ENCODE data around the gene IGFBP6. TPM values are rescaled to one million over a fixed set of nuclear protein-coding genes. Genes with fewer than 3 reads are reported as not detected.

The IGFBP6 gene, protein sequence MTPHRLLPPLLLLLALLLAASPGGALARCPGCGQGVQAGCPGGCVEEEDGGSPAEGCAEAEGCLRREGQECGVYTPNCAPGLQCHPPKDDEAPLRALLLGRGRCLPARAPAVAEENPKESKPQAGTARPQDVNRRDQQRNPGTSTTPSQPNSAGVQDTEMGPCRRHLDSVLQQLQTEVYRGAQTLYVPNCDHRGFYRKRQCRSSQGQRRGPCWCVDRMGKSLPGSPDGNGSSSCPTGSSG
- total RNA-seq (2014; rRNA removed; shearing (Covaris generic)): 58.0 and 64.5 TPM in 2 replicates

DNA sequence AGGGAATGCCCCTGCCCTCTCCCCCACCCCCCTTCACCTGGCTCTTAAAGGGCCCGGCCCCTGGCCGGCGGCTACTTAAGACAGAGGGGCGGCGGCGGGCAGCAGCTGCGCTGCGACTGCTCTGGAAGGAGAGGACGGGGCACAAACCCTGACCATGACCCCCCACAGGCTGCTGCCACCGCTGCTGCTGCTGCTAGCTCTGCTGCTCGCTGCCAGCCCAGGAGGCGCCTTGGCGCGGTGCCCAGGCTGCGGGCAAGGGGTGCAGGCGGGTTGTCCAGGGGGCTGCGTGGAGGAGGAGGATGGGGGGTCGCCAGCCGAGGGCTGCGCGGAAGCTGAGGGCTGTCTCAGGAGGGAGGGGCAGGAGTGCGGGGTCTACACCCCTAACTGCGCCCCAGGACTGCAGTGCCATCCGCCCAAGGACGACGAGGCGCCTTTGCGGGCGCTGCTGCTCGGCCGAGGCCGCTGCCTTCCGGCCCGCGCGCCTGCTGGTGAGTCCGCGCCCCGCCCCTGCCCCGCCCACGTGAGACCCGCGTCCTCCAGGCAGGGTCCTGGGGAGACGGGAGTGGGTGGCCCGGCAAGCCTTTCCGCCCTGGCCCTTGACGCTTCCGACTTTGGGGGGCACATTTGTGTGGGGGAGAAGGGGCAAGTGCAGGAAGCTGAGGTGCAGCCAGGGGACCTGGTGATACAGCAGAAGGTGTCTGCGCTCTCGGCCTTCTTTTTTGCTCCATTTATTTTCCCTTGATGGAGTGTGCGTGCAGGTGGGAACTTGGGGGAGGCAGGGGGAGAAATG, at the start of gene IGFBP6:
TSS of gene IGFBP6 (plus strand) at position 104 of the 790 bp plus-strand sequence. CDS start at position 155, 51 bp downstream.
- H3K27me3 ChIP-seq (replicated peaks): no peaks in the 10 kb centered on the region
- H3K27ac ChIP-seq: peak within 1 kb of the TSS; percentile 83
- peak within 1 kb of the TSS; percentile 52 for H3K4me3 ChIP-seq
- no peaks in the 10 kb centered on the region for H3K36me3 ChIP-seq
- DNase-seq (ENCODE audit: low read depth in 1 of 2, low spot score in 2 of 2): peak; percentile 67 to 72
- H3K4me1 ChIP-seq (replicated peaks): peaks cover 35% of the 10 kb centered on the region
- H3K9me3 ChIP-seq (replicated peaks): no peaks in the 10 kb centered on the region

DNA sequence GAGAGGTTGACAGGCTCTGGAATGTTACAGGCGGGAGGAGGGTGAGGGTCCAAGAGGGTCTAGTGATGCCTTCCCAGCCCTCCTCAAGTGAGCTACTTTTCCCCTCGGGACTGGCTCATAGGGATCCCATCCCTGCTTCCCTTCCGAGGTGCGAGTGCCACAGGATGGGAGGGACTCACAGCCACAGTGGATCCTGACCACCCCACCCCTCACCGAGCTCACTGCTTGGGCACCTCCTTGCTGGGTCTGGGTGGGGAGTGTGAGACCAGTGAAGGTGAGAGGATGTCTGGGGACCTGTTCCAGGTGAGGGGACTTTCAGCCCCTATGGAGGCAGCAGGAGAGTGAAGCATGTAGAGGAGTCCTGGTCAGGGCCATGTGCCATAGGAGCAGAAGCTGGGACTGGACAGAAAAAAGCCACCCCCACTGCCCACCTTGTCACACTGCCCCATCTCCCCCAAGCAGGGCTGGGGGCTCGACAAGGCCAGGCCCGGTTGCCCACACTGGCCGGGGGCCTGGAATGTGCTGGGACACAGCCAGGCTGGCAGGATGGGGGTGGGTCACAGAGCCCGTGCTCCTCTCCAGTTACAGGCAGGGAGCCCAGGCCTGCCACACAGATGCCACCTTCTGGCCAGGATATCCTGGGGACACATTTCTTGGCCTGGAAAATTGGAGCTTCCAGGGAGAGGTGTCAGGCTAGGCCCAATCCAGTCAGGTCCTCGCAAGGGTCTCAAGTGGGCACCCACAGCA, 49.3 kb upstream of the IGFBP6 start:
- peak in 1 of 2 experiments; percentile 62 for DNase-seq (ENCODE audit: low read depth in 1 of 2, low spot score in 2 of 2)
- no peaks in the 10 kb centered on the region for H3K27me3 ChIP-seq (replicated peaks)
- H3K27ac ChIP-seq: peak overlapping the region; percentile 90
- peak overlapping the region; percentile 47 for H3K4me3 ChIP-seq
- peaks cover 73% of the 10 kb centered on the region for H3K4me1 ChIP-seq (replicated peaks)
- H3K9me3 ChIP-seq (replicated peaks): no peaks in the 10 kb centered on the region
- peaks cover 5% of the 10 kb centered on the region for H3K36me3 ChIP-seq

DNA sequence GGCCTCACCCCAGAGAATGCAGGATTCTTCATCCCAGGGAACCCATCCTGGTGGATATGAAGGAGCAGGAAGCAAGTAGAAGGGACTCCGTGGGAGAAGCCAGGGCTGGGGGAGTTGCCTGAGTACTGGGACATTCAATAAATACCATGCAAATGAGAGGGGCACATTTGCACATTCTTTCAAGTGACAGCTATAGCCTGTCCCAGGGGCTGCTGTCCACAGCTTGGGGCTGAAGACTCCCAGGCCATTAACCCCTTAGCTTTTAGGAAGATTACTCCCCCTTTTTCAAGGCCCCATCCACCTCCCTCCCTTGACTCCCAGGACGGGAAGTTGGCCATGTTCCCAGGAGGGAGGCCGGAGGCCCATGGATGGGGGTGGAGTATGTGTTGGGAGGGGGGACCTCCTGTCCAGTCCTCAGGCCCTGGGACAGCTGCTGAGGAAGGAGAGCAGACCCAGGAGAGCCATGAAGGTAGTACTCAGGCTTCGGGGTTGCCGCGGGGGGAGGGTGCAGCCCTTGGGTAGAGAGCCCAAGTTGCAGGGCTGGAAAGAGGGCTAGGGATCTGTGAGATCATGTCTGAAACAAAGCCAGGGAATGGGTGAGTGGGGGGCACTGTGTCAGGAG, 48.6 kb upstream of the IGFBP6 start:
- H3K36me3 ChIP-seq: no peaks in the 10 kb centered on the region
- no peaks in the 10 kb centered on the region for H3K9me3 ChIP-seq (replicated peaks)
- peaks cover 73% of the 10 kb centered on the region for H3K4me1 ChIP-seq (replicated peaks)
- no peak overlapping the region for H3K4me3 ChIP-seq
- H3K27me3 ChIP-seq (replicated peaks): no peaks in the 10 kb centered on the region
- H3K27ac ChIP-seq: peak overlapping the region; percentile 90
- DNase-seq (ENCODE audit: low read depth in 1 of 2, low spot score in 2 of 2): peak; percentile 41 to 52

DNA sequence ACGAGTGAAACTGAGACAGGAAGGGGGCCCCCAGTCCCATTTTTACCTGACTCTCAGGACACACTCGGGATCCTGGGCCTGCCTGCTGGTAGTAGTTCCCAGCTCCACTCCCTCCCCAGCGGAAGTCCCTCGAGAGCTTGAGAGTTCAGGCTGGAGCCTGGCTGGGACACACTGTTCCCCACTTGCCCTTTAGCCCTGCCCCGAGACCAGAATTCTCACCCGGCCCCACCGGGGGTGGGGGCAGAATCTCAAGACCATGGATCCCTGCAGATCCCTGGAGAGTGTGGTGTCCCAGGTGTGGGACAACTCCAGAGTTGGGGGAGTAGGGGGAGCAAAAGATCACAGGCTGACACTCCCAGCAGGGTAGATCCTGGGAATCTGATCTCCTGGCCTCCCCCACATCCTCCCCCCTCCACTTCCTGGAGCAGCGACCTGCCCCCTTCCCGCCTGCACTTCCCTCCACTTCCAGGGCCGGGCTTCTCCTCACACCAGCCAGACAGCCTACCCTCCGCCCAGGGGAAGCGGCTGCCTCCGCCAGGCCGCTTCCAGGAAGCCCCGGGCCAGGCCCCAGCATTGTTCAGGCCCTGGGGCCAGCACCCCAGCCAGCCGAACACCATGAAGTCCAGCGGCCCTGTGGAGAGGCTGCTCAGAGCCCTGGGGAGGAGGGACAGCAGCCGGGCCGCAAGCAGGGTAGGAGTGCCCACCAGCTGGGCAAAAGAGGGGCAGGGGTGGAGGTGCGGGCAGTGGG, 47.7 kb upstream of the IGFBP6 start, which contains the start of gene TNS2:
TSS of gene TNS2 (plus strand) at position 495 of the 748 bp plus-strand sequence. CDS start at position 616, 121 bp downstream.
- peak in 1 of 2 experiments; percentile 29 for DNase-seq (ENCODE audit: low read depth in 1 of 2, low spot score in 2 of 2)
- Histone ChIP-seq H3K9me3 (replicated peaks) (no peaks in the 10 kb centered on the region), H3K4me3 (peak within 1 kb of the TSS; percentile 36), H3K27me3 (replicated peaks) (no peaks in the 10 kb centered on the region), H3K4me1 (replicated peaks) (peaks cover 73% of the 10 kb centered on the region), H3K27ac (peak within 1 kb of the TSS; percentile 27; the same call in 1 of the 2 replicates), H3K36me3 (no peaks in the 10 kb centered on the region)

DNA sequence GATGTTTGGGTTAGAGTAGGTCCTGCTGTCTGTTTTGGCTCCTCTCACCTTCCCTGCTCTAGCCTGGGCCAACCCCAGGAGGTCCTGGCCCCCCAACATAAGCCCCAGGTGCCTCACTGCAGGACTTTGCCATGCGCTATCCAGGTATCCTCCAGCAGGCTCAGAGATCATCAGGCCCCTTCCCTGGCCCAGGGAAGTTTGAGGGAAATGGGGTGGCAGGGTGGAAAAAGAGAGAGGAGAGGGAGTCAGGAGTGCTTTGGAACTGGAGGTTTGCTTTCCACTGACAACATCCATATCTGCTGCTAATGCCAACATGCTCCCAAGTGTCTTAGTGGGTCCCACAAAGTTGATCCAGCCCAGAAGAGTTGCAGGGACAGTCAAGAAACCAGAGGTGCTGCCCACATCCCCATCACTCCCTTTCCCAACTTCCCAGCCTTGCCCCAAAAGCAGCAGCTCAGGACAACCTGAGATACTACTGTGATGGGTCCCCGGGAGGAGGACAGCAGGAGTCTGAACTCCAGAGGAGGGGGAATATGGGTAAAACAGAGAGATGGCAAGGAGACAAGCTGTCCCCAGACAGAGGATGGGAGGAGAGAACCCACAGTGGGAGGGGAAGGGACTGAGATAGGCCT, 46.9 kb upstream of the IGFBP6 start:
- Histone ChIP-seq H3K27ac (peak overlapping the region; percentile 27; the same call in 1 of the 2 replicates), H3K9me3 (replicated peaks) (no peaks in the 10 kb centered on the region), H3K4me3 (peak overlapping the region; percentile 36), H3K27me3 (replicated peaks) (no peaks in the 10 kb centered on the region), H3K4me1 (replicated peaks) (peaks cover 70% of the 10 kb centered on the region), H3K36me3 (no peaks in the 10 kb centered on the region)
- DNase-seq (ENCODE audit: low read depth in 1 of 2, low spot score in 2 of 2): peak in 1 of 2 experiments; percentile 24

DNA sequence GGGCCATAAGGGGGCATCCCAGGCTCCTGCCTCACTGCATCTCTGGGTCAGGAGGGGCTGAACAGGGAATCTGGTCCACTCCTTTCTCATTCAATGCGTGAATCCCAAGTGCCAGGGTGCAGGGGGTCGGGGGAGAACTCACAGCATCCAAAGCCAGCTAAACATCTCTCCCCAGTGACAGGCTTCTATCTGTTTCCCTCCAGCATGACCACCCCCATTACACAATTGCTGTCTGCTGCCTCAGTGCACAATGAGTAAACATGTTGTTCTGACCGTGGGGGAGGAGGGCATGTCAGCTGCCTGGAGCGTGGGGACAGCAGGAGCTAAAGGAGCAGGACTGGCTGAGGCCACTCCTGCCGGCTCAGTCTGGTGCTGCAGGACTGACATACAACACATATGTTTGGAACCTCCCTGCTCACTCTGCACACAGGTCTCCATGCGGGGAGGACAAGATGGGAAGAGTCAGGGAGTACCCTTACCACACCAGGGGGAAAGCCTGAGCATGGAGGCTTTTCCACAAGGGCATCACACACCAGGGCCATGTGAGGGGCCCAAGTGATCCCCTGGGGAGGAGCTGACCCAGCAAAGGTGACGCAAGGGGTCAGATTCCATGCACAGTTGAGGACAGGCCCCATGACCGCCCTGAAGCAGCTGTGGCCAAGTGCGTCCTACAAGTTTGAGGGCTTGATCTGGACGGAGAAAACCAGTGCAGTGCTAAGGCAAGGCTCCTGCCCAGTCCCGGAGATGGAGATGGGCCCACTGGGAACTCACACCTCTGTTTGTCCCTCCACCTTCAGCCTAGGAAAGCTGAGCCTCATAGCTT, 46.2 kb upstream of the IGFBP6 start:
- Histone ChIP-seq H3K4me1 (replicated peaks) (peaks cover 63% of the 10 kb centered on the region), H3K4me3 (no peak overlapping the region), H3K27me3 (replicated peaks) (no peaks in the 10 kb centered on the region), H3K36me3 (no peaks in the 10 kb centered on the region), H3K27ac (no peak overlapping the region), H3K9me3 (replicated peaks) (no peaks in the 10 kb centered on the region)
- DNase-seq (ENCODE audit: low read depth in 1 of 2, low spot score in 2 of 2): peak; percentile 67 to 80

DNA sequence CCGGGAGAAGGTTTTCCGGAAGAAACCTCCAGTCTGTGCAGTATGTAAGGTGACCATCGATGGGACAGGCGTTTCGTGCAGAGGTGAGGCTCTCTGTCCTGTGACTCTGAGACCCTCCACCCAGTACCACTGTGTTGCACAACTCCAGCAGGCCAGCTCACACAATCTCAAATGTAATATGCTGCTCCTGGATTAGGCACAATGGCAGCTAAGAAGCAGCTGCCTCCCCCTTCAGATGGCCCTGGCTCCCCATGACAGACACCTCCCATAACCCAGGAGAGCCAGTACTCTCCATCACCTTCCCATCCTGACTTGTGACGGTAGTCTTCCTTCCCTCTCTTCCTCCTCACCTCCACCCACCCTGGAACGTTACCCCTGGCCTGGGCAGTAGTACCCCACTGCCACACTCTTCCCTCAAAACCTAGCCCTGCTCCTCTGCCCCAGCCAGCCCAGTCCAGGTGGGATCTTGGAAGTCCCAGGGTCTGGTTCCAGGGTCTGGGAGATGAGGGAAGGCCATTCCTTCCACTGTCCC, 45.5 kb upstream of the IGFBP6 start:
- DNase-seq (ENCODE audit: low read depth in 1 of 2, low spot score in 2 of 2): peak in 1 of 2 experiments; percentile 31
- Histone ChIP-seq H3K4me1 (replicated peaks) (peaks cover 57% of the 10 kb centered on the region), H3K4me3 (no peak overlapping the region), H3K36me3 (no peaks in the 10 kb centered on the region), H3K27ac (no peak overlapping the region), H3K27me3 (replicated peaks) (no peaks in the 10 kb centered on the region), H3K9me3 (replicated peaks) (no peaks in the 10 kb centered on the region)

DNA sequence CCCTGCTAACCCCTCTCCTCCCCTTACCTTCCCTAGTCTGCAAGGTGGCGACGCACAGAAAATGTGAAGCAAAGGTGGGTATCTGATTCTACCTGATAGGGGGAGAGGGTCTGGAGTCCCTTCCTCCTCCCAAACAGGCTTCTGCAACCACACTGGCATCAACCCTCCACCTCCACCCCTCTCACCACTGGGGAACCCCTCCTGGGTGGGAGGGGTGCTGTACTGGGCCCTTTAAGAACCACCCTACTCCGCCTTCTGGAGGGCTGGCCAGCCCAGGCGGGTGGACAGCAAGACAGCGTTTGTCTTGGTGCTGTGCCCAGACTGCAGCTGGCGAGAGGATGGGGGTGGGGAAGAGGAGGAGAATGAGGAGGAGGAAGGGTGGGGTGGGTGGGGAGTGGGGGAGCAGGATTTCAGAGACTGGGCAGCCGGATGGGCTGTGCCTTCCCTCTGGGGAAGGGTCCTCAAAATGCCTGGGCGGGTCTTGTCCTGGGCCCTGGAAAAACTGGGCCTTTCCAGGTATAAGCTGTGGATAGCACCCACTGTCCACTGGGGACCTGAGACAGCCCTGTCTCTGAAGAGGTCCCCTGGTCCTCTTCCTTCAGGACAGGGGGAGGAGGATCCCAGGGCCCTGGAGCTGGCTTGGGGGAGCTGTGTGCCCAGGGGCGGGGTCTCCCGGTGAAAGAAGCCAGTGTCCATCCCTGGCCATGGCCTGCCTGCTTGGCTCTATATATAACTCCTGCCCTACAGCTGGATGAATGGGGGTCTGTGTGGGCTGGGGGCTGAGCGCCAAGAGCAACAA, 44.8 kb upstream of the IGFBP6 start:
- Histone ChIP-seq H3K27me3 (replicated peaks) (no peaks in the 10 kb centered on the region), H3K4me1 (replicated peaks) (peaks cover 54% of the 10 kb centered on the region), H3K4me3 (no peak overlapping the region), H3K36me3 (no peaks in the 10 kb centered on the region), H3K9me3 (replicated peaks) (no peaks in the 10 kb centered on the region), H3K27ac (no peak overlapping the region)
- DNase-seq (ENCODE audit: low read depth in 1 of 2, low spot score in 2 of 2): peak; percentile 38 to 74

DNA sequence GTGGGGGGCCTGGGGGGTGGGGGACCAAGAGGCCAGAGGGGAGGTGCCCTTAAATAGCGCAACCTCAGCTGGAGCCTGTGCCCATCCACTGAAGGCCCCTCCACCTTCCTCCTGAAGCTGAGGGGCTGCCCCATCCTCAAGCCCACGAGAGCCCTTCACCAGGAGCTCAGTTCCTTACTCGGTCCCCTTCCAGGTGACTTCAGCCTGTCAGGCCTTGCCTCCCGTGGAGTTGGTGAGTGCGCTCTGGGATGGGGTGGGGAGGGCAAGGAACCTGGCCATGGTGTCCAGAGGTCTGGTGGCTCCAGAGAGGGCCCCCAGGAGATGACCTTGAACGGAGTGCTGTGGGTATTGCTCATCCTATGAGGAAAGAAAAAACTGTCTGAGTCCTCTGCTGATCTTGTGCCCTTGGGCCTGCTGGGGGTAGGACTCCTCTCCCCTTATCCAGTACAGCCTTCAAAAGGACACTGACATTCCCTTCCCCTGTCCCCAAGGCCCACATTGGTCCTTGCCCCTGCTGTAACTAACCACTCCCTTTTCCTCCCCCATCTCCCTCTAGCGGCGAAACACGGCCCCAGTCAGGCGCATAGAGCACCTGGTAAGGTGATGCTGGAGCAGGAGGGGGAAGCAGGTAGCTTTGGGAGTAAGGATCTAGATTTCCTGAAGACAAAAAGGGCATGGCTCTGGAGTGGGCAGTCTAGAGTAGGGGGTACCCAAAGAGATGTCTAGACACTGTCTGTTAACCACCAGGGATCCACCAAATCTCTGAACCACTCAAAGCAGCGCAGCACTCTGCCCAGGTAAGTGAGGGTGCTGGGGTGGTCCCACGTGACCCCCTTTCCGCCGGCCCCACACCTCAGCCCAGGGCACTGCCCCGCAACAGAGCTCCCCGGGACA, 44.0 kb upstream of the IGFBP6 start:
- Histone ChIP-seq H3K4me3 (no peak overlapping the region), H3K4me1 (replicated peaks) (peaks cover 45% of the 10 kb centered on the region), H3K36me3 (no peaks in the 10 kb centered on the region), H3K27me3 (replicated peaks) (no peaks in the 10 kb centered on the region), H3K27ac (no peak overlapping the region), H3K9me3 (replicated peaks) (no peaks in the 10 kb centered on the region)
- DNase-seq (ENCODE audit: low read depth in 1 of 2, low spot score in 2 of 2): peak in 1 of 2 experiments; percentile 37

DNA sequence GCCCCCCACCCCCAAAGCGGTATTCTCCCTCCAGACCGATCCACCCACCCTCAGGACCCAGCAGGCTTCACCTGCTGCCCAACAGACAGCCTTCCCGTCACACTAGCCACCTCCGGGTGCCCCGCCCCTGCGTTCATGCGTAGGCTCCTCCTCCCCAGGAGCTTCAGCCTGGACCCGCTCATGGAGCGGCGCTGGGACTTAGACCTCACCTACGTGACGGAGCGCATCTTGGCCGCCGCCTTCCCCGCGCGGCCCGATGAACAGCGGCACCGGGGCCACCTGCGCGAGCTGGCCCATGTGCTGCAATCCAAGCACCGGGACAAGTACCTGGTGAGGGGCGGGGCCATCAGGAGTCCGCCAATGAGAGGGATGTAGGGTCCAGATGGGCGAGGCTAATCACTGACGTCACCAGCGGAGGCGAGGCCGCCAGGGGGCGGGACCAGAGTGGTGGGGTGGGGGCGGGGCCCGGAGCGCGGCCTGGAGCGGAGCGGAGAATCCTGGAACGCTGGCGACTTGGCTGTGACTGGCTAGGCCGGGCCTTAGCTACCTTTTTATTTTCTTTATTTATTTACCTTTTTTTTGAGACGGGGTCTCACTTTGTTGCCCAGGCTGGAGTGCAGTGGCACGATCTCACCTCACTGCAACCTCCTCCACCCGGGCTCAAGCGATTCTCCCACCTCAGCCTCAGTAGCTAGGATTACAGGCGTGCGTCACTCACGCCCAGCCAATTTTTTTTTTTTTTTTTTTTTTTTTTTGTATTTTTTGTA, 43.2 kb upstream of the IGFBP6 start:
- H3K36me3 ChIP-seq: no peaks in the 10 kb centered on the region
- no peaks in the 10 kb centered on the region for H3K9me3 ChIP-seq (replicated peaks)
- peaks cover 37% of the 10 kb centered on the region for H3K4me1 ChIP-seq (replicated peaks)
- no peak for DNase-seq (ENCODE audit: low read depth in 1 of 2, low spot score in 2 of 2)
- H3K27me3 ChIP-seq (replicated peaks): no peaks in the 10 kb centered on the region
- H3K4me3 ChIP-seq: no peak overlapping the region
- no peak overlapping the region for H3K27ac ChIP-seq

Measured in SJSA1 (cell line).